Gastroesophageal sphincter (tissue), 4 donors: ENCODE data around the gene NBEA. TPM values are rescaled to one million over a fixed set of nuclear protein-coding genes. Genes with fewer than 3 reads are reported as not detected.
A peak's percentile ranks its signal among the peaks of the same experiment; 100 is the strongest.

Source experiments
- ATAC-seq: fragments of 150-250 bp; one replicate; pipeline ENCODE4 v1.9.1; 2016; ENCODE audit warnings: mild to moderate bottlenecking, moderate library complexity
- H3K27ac ChIP-seq, 4 donors: fragments of 200-600 bp; sonication (generic) in 3 of 4; 1 replicate in 3 of 4; 2 replicates in 1 of 4; pipeline ENCODE4 v1.5.1; 2016 to 2019
- H3K27me3 ChIP-seq: fragments of 200-600 bp; sonication (generic); one replicate; pipeline ENCODE4 v1.5.1; 2019
- H3K36me3 ChIP-seq, 2 donors: fragments of 200-600 bp; sonication (generic); one replicate each; pipeline ENCODE4 v1.5.1; 2019; ENCODE audit warnings: control low read depth in 1 of 2
- H3K4me1 ChIP-seq, 3 donors: fragments of 200-600 bp; sonication (generic); 1 replicate in 2 of 3; 2 replicates in 1 of 3; pipeline ENCODE4 v1.5.1; 2016 to 2019; ENCODE audit warnings: control low read depth in 2 of 3
- H3K4me3 ChIP-seq, 2 donors: fragments of 200-600 bp; sonication (generic); one replicate each; pipeline ENCODE4 v1.5.1; 2019; ENCODE audit warnings: mild to moderate bottlenecking in 1 of 2, moderate library complexity in 1 of 2
- H3K9me3 ChIP-seq, 3 donors: fragments of 200-600 bp; sonication (generic); one replicate each; pipeline ENCODE4 v1.5.1; 2017 to 2019; ENCODE audit warnings: control low read depth in 2 of 3
- EP300 ChIP-seq: sonication (generic); formaldehyde crosslinking; IDR thresholded peaks from one replicate; pipeline ENCODE4 v1.6.1; 2017; ENCODE audit warnings: antibody characterized with exemption, mild to moderate bottlenecking
- POLR2A ChIP-seq, 2 donors: fragments of 450-650 bp; IDR thresholded peaks; one replicate each; pipeline ENCODE4 v1.6.1; 2017; ENCODE audit warnings: antibody characterized with exemption in 2 of 2, mild to moderate bottlenecking in 2 of 2, moderate library complexity in 1 of 2
- POLR2AphosphoS5 ChIP-seq: sonication (generic); formaldehyde crosslinking; IDR thresholded peaks from one replicate; pipeline ENCODE4 v1.6.1; 2017; ENCODE audit warnings: antibody characterized with exemption
- WGBS, 2 donors: methylation state at CpG; one replicate each; pipeline ENCODE4 v1.1.5; 2018; ENCODE audit warnings: low coverage in 1 of 2; 5-methylcytosine and 5-hydroxymethylcytosine counted together
- total RNA-seq, 4 donors: library from RNA; depleted of rRNA; stranded (reverse); fragments of >200 nt; gene quantifications; one replicate each; pipeline ENCODE4 v1.1.0, GENCODE V29; 2016
- TF ChIP-seq, protein P1 (sequence below), 4 experiments: fragments of 200-600 bp in 2 of 4; fragments of 450-650 bp in 2 of 4; sonication (generic) in 1 of 4; IDR thresholded peaks; one replicate each; pipeline ENCODE4 v1.5.1; 2017 to 2019; ENCODE audit warnings: antibody characterized with exemption in 4 of 4, mild to moderate bottlenecking in 2 of 4, moderate library complexity in 2 of 4

The NBEA gene
- total RNA-seq, 4 donors from 2014 or later, result 24.8 to 52.1 (median 35.4) TPM

- 64 to 68% methylated on average over 22 to 27 of the region's 35 CpGs for WGBS, 2 donors
- no peaks in the 10 kb centered on the region for H3K27me3 ChIP-seq
- H3K4me1 ChIP-seq, result no peaks in the 10 kb centered on the region
- H3K36me3 ChIP-seq, result peaks cover 0 to 6% of the 10 kb centered on the region in 2 donors
- H3K27ac ChIP-seq, result peak within 1 kb of the TSS in 3 of 4 donors; percentile 46 to 75 (median 59)
- no peak for TF ChIP-seq EP300
- TF ChIP-seq, protein P1, sequence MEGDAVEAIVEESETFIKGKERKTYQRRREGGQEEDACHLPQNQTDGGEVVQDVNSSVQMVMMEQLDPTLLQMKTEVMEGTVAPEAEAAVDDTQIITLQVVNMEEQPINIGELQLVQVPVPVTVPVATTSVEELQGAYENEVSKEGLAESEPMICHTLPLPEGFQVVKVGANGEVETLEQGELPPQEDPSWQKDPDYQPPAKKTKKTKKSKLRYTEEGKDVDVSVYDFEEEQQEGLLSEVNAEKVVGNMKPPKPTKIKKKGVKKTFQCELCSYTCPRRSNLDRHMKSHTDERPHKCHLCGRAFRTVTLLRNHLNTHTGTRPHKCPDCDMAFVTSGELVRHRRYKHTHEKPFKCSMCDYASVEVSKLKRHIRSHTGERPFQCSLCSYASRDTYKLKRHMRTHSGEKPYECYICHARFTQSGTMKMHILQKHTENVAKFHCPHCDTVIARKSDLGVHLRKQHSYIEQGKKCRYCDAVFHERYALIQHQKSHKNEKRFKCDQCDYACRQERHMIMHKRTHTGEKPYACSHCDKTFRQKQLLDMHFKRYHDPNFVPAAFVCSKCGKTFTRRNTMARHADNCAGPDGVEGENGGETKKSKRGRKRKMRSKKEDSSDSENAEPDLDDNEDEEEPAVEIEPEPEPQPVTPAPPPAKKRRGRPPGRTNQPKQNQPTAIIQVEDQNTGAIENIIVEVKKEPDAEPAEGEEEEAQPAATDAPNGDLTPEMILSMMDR (IDR thresholded peaks at IDR 0.05), result no peak
- TF ChIP-seq POLR2A (IDR thresholded peaks at IDR 0.05), result no peak
- TF ChIP-seq POLR2AphosphoS5, result no peak
- ATAC-seq, result no peak
- peak within 1 kb of the TSS; percentile 4 to 54 for H3K4me3 ChIP-seq
- no peaks in the 10 kb centered on the region for H3K9me3 ChIP-seq
These were observed 534.2 kb downstream of the NBEA start, which contains the start of gene MAB21L1 for GRCh38 chr13:35475960-35476943. MAB21L1 (minus strand) TSS chr13:35476689; CDS start chr13:35476138, 551 bp downstream.

GRCh38 chr13:35477386-35477946, 535.4 kb downstream of the NBEA start:
- Histone ChIP-seq H3K27me3 (no peaks in the 10 kb centered on the region), H3K27ac (no peak overlapping the region), H3K4me1 (no peaks in the 10 kb centered on the region), H3K4me3 (peak overlapping the region in 1 of 2 donors; percentile 54), H3K9me3 (no peaks in the 10 kb centered on the region), H3K36me3 (peaks cover 0 to 6% of the 10 kb centered on the region in 2 donors)
- no peak for ATAC-seq
- TF ChIP-seq EP300 (no peak), POLR2A (IDR thresholded peaks at IDR 0.05) (no peak), POLR2AphosphoS5 (no peak)
- TF ChIP-seq, protein P1 (IDR thresholded peaks at IDR 0.05), result no peak
- WGBS, 2 donors, result 75 to 88% methylated on average over 5 of the region's 5 CpGs

GRCh38 chr13:35478271-35479037, 536.4 kb downstream of the NBEA start:
- TF ChIP-seq EP300 (no peak), POLR2A (IDR thresholded peaks at IDR 0.05) (no peak), POLR2AphosphoS5 (no peak)
- TF ChIP-seq, protein P1 (IDR thresholded peaks at IDR 0.05), result no peak
- WGBS, 2 donors, result 59 to 67% methylated on average over 12 to 20 of the region's 51 CpGs

GRCh38 chr13:35479038-35479492, 537.0 kb downstream of the NBEA start:
- no peaks in the 10 kb centered on the region for H3K27me3 ChIP-seq
- no peaks in the 10 kb centered on the region for H3K4me1 ChIP-seq
- ATAC-seq, result no peak
- peaks cover 0 to 6% of the 10 kb centered on the region in 2 donors for H3K36me3 ChIP-seq
- WGBS, 2 donors, result 80 to 87% methylated on average over 12 to 14 of the region's 14 CpGs
- H3K4me3 ChIP-seq, result peak overlapping the region in 1 of 2 donors; percentile 33
- TF ChIP-seq POLR2A (IDR thresholded peaks at IDR 0.05) (no peak), EP300 (no peak), POLR2AphosphoS5 (no peak)
- TF ChIP-seq, protein P1 (IDR thresholded peaks at IDR 0.05), result no peak
- no peaks in the 10 kb centered on the region for H3K9me3 ChIP-seq
- H3K27ac ChIP-seq, result peak overlapping the region in 2 of 4 donors; percentile 12 to 68

More at GRCh38 chr13:35478271-35479037, 536.4 kb downstream of the NBEA start:
- ATAC-seq, result no peak
- Histone ChIP-seq H3K9me3 (no peaks in the 10 kb centered on the region), H3K27ac (peak overlapping the region in 2 of 4 donors; percentile 12 to 68), H3K36me3 (peaks cover 0 to 6% of the 10 kb centered on the region in 2 donors), H3K4me1 (no peaks in the 10 kb centered on the region), H3K27me3 (no peaks in the 10 kb centered on the region), H3K4me3 (peak overlapping the region in 1 of 2 donors; percentile 33)
